ENCODE measurements around the gene PRKG1.

DNA sequence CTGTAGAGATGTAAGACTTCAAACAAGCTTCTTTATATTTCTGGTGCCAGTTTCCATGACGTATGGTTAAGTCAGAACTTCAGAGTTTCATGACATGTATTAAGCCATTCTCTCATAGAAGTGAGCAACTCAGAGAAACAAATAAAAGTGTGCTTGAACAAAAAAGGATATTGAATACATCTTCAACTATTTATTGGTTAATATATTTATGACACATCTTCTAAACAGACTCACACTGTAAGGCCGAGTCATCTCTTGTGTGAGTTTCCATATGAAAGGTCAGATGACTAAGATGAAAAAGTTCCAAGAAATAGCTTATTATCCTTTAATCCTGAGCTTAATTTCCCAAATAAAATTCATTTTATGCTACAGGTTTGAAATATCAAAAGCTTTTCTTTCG is 730.6 kb downstream of the PRKG1 start:
- TF ChIP-seq, protein P1, sequence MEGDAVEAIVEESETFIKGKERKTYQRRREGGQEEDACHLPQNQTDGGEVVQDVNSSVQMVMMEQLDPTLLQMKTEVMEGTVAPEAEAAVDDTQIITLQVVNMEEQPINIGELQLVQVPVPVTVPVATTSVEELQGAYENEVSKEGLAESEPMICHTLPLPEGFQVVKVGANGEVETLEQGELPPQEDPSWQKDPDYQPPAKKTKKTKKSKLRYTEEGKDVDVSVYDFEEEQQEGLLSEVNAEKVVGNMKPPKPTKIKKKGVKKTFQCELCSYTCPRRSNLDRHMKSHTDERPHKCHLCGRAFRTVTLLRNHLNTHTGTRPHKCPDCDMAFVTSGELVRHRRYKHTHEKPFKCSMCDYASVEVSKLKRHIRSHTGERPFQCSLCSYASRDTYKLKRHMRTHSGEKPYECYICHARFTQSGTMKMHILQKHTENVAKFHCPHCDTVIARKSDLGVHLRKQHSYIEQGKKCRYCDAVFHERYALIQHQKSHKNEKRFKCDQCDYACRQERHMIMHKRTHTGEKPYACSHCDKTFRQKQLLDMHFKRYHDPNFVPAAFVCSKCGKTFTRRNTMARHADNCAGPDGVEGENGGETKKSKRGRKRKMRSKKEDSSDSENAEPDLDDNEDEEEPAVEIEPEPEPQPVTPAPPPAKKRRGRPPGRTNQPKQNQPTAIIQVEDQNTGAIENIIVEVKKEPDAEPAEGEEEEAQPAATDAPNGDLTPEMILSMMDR (conservative IDR thresholded peaks at IDR 0.05; ENCODE audit: low read depth, low read length) = no peak
- TF ChIP-seq EZH2 (IDR thresholded peaks at IDR 0.05; ENCODE audit: low read length, unreplicated experiment) = no peak
- TF ChIP-seq EZH2phosphoT487 (IDR thresholded peaks at IDR 0.05; ENCODE audit: borderline replicate concordance, low read length) = no peak
